Fibroblast of lung (primary cell): ENCODE data around the gene PRG2. TPM values are rescaled to one million over a fixed set of nuclear protein-coding genes. Genes with fewer than 3 reads are reported as not detected.

Experiments used
- DNase-seq, 2 donors: peaks; one replicate each; pipeline versions ENCODE4 v3.0.0 to v3.0.0-alpha.2; 2010; ENCODE audit warnings: low read depth in 2 of 2
- H2AFZ ChIP-seq: 2 replicates; pipeline ENCODE4 v1.5.1; 2012; ENCODE audit warnings: low read length, control low read depth, inconsistent platforms
- H3K27ac ChIP-seq: 2 replicates; pipeline ENCODE4 v1.5.1; 2011; ENCODE audit warnings: low read length, control low read depth; ENCODE audit not compliant: insufficient read depth
- H3K27me3 ChIP-seq: 2 replicates; pipeline ENCODE4 v1.5.1; 2011; ENCODE audit warnings: mild to moderate bottlenecking, low read length; ENCODE audit not compliant: control insufficient read depth, insufficient read depth
- H3K36me3 ChIP-seq: 2 replicates; pipeline ENCODE4 v1.5.1; 2011; ENCODE audit warnings: low read length; ENCODE audit not compliant: control insufficient read depth, insufficient read depth
- H3K4me1 ChIP-seq: 2 replicates; pipeline ENCODE4 v1.5.1; 2011; ENCODE audit warnings: low read length; ENCODE audit not compliant: control insufficient read depth, insufficient read depth; ENCODE audit errors: extremely low read depth
- H3K4me2 ChIP-seq: 2 replicates; pipeline ENCODE4 v1.5.1; 2011; ENCODE audit warnings: low read length, control low read depth; ENCODE audit not compliant: insufficient read depth; ENCODE audit errors: extremely low read depth
- H3K4me3 ChIP-seq, 4 experiments: fragments of 200-600 bp in 1 of 4; sonication (generic) in 1 of 4; replicated peaks in 1 of 4; 2 replicates each; pipeline ENCODE4 v1.5.1; 2011 to 2016; ENCODE audit warnings: low read length in 4 of 4, low read depth in 3 of 4, mild to moderate bottlenecking in 3 of 4, control low read depth in 2 of 4, inconsistent platforms in 1 of 4, mixed read lengths in 1 of 4; ENCODE audit not compliant: insufficient read depth in 1 of 4; ENCODE audit errors: control extremely low read depth in 1 of 4
- H3K79me2 ChIP-seq: 2 replicates; pipeline ENCODE4 v1.5.1; 2012; ENCODE audit warnings: mild to moderate bottlenecking, low read length, inconsistent platforms; ENCODE audit not compliant: control insufficient read depth, insufficient read depth
- H3K9ac ChIP-seq: 2 replicates; pipeline ENCODE4 v1.5.1; 2011; ENCODE audit warnings: mild to moderate bottlenecking, low read length, control low read depth; ENCODE audit not compliant: insufficient read depth
- H3K9me3 ChIP-seq: 2 replicates; pipeline ENCODE4 v1.5.1; 2012; ENCODE audit warnings: low read depth, low read length; ENCODE audit not compliant: control insufficient read depth, insufficient read depth
- H4K20me1 ChIP-seq: 2 replicates; pipeline ENCODE4 v1.5.1; 2011; ENCODE audit warnings: low read length; ENCODE audit not compliant: control insufficient read depth, insufficient read depth; ENCODE audit errors: extremely low read depth
- EZH2 ChIP-seq: IDR thresholded peaks from 2 replicates; pipeline ENCODE4 v1.5.1; 2012; ENCODE audit warnings: low read length, control low read depth, mild to moderate bottlenecking; ENCODE audit errors: missing control alignments
- polyA plus RNA-seq, 2 donors: library from polyadenylated mRNA; depleted of rRNA in 1 of 2; stranded (reverse) in 1 of 2; unstranded in 1 of 2; fragments of >200 nt; gene quantifications; 2 replicates each; pipeline ENCODE4 v1.2.1, GENCODE V29; 2011 to 2012; ENCODE audit warnings: missing spikeins in 1 of 2
- total RNA-seq: library from RNA; depleted of rRNA; stranded (reverse); fragments of >200 nt; gene quantifications from 2 replicates; pipeline ENCODE4 v1.2.1, GENCODE V29; 2014
- TF ChIP-seq, protein P1 (sequence below), 2 donors: IDR thresholded peaks in 1 of 2; conservative IDR thresholded peaks in 1 of 2; 1 replicate in 1 of 2; 2 replicates in 1 of 2; pipeline ENCODE4 v1.5.1; 2011 to 2012; ENCODE audit warnings: low read length in 2 of 2, control low read depth in 1 of 2, inconsistent platforms in 1 of 2, low read depth in 1 of 2, mild to moderate bottlenecking in 1 of 2

The PRG2 gene
- total and polyA plus RNA-seq, 2 donors (not counting 1 experiment from before 2014, with no cell fraction given) = not detected

- no peaks in the 10 kb centered on the region for H3K4me1 ChIP-seq
- DNase-seq = no peak
- no peaks in the 10 kb centered on the region for H4K20me1 ChIP-seq
Measured at GRCh38 chr11:57391539-57391938, 1.1 kb upstream of the PRG2 start.

GRCh38 chr11:57391111-57391510 lies 661 bp upstream of the PRG2 start:
- no peak overlapping the region for H3K4me2 ChIP-seq
- DNase-seq = no peak
- no peaks in the 10 kb centered on the region for H3K9me3 ChIP-seq
- no peak overlapping the region for H2AFZ ChIP-seq
- no peak for TF ChIP-seq EZH2
- TF ChIP-seq, protein P1, sequence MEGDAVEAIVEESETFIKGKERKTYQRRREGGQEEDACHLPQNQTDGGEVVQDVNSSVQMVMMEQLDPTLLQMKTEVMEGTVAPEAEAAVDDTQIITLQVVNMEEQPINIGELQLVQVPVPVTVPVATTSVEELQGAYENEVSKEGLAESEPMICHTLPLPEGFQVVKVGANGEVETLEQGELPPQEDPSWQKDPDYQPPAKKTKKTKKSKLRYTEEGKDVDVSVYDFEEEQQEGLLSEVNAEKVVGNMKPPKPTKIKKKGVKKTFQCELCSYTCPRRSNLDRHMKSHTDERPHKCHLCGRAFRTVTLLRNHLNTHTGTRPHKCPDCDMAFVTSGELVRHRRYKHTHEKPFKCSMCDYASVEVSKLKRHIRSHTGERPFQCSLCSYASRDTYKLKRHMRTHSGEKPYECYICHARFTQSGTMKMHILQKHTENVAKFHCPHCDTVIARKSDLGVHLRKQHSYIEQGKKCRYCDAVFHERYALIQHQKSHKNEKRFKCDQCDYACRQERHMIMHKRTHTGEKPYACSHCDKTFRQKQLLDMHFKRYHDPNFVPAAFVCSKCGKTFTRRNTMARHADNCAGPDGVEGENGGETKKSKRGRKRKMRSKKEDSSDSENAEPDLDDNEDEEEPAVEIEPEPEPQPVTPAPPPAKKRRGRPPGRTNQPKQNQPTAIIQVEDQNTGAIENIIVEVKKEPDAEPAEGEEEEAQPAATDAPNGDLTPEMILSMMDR (conservative IDR thresholded peaks at IDR 0.05 in 1 of 2, IDR thresholded peaks at IDR 0.05 in 1 of 2; ENCODE audit: low read depth in 1 of 2, low read length in 2 of 2) = no peak
- no peaks in the 10 kb centered on the region for H4K20me1 ChIP-seq
- H3K4me1 ChIP-seq = no peaks in the 10 kb centered on the region
- H3K27me3 ChIP-seq = peaks cover 20% of the 10 kb centered on the region
- H3K4me3 ChIP-seq = no peak overlapping the region
- H3K36me3 ChIP-seq = no peaks in the 10 kb centered on the region
- no peak overlapping the region for H3K27ac ChIP-seq
- no peak overlapping the region for H3K9ac ChIP-seq
- H3K79me2 ChIP-seq = no peaks in the 10 kb centered on the region

More at GRCh38 chr11:57391539-57391938, 1.1 kb upstream of the PRG2 start:
- H3K27me3 ChIP-seq = peaks cover 20% of the 10 kb centered on the region
- H2AFZ ChIP-seq = no peak overlapping the region
- H3K79me2 ChIP-seq = no peaks in the 10 kb centered on the region
- no peak overlapping the region for H3K4me3 ChIP-seq
- H3K36me3 ChIP-seq = no peaks in the 10 kb centered on the region
- H3K27ac ChIP-seq = no peak overlapping the region
- no peaks in the 10 kb centered on the region for H3K9me3 ChIP-seq
- no peak for TF ChIP-seq EZH2
- TF ChIP-seq, protein P1 (conservative IDR thresholded peaks at IDR 0.05 in 1 of 2, IDR thresholded peaks at IDR 0.05 in 1 of 2; ENCODE audit: low read depth in 1 of 2, low read length in 2 of 2) = no peak
- H3K4me2 ChIP-seq = no peak overlapping the region
- no peak overlapping the region for H3K9ac ChIP-seq

DNA sequence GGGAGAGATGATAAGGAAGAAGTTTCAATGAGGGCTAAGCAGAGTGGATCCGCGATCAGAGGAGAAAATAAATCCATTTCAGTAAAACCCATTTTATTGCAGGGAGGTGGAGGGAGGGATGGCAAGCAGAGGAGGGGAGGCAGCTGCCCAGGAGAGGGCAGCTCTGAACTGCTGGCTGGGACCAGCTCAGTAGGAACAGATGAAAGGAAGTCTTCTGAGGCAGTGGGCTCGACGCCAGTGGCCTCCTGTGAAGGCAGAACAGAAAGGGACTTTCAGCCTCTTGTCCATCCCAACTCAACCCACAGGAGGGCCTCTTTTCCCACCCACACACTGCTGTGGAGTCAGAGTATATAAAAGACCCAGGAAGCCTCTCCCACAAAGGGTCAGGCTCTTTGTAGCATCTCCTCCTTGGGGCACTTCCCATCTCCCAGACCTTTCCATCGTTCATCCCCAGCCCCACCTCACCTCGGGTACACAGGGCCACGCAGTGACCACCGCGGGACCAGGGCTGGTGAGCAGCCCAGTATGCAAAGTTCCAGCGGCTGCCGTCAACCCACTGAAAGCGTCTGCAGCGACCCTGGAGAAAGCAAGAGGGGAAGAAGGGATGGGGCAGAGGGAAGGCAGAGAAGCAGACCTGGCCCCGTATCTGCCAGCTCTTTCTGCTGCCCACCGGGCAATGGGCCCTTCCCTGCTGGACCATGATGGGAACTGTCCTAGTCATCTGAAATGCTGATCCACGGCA lies 3.0 kb downstream of the PRG2 start:
- no peak overlapping the region for H3K4me3 ChIP-seq
- DNase-seq = peak in 1 of 2 donors; percentile 11
- H3K4me1 ChIP-seq = no peaks in the 10 kb centered on the region
- H3K36me3 ChIP-seq = no peaks in the 10 kb centered on the region
- H4K20me1 ChIP-seq = no peaks in the 10 kb centered on the region
- no peak overlapping the region for H2AFZ ChIP-seq
- no peak for TF ChIP-seq EZH2
- TF ChIP-seq, protein P1 (conservative IDR thresholded peaks at IDR 0.05 in 1 of 2, IDR thresholded peaks at IDR 0.05 in 1 of 2; ENCODE audit: low read depth in 1 of 2, low read length in 2 of 2) = no peak
- no peaks in the 10 kb centered on the region for H3K9me3 ChIP-seq
- no peak overlapping the region for H3K27ac ChIP-seq
- H3K79me2 ChIP-seq = no peaks in the 10 kb centered on the region
- H3K4me2 ChIP-seq = no peak overlapping the region
- peaks cover 16% of the 10 kb centered on the region for H3K27me3 ChIP-seq
- H3K9ac ChIP-seq = no peak overlapping the region
